PFSK-1 (cell line): ENCODE data around the gene CBY2.

Source experiments
- FOXP2 ChIP-seq: optimal IDR thresholded peaks from 2 replicates; pipeline ENCODE3; 2011; ENCODE audit warnings: borderline replicate concordance, control low read depth, inconsistent platforms; ENCODE audit not compliant: insufficient read depth; ENCODE audit errors: extremely low read length, extremely low read depth
- POLR2AphosphoS5 ChIP-seq: IDR thresholded peaks from 2 replicates; pipeline ENCODE4 v1.6.1; 2012; ENCODE audit warnings: low read depth, mild to moderate bottlenecking, control low read depth, low read length, moderate library complexity
- SIN3A ChIP-seq: IDR thresholded peaks from 2 replicates; pipeline ENCODE4 v1.6.1; 2012; ENCODE audit warnings: mild to moderate bottlenecking, low read length, moderate library complexity, borderline replicate concordance; ENCODE audit not compliant: insufficient read depth
- TAF1 ChIP-seq: IDR thresholded peaks from 2 replicates; pipeline ENCODE4 v1.6.1; 2012; ENCODE audit warnings: low read length, control low read depth, borderline replicate concordance; ENCODE audit not compliant: insufficient read depth
- TF ChIP-seq, protein P1 (sequence below), 2 experiments: IDR thresholded peaks; 2 replicates each; pipeline versions ENCODE4 v1.6.1 to v1.8.0; 2011 to 2012; ENCODE audit warnings: low read depth in 2 of 2, low read length in 2 of 2, control low read depth in 1 of 2, inconsistent platforms in 1 of 2, mild to moderate bottlenecking in 1 of 2, moderate library complexity in 1 of 2; ENCODE audit not compliant: insufficient read depth in 1 of 2

The CBY2 gene

DNA sequence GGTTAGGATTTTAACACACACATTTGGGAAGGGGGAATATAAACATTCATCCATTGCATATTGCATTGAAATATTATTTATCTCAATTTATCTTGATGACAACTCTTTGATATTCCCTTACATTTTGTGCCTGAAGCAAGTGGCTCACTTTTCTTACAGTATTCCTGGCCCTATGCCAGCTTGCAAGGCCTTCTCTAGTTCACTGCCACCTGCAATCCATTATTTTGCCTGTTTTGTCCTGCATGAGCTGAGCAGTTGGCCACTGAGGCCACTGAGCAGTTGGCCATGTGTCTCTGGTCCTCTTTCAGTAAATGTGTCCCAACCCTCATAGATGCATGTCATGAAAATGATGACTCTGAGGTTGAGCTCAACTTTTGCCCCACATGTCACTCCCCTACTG is 49.8 kb downstream of the CBY2 start:
- TF ChIP-seq, protein P1, sequence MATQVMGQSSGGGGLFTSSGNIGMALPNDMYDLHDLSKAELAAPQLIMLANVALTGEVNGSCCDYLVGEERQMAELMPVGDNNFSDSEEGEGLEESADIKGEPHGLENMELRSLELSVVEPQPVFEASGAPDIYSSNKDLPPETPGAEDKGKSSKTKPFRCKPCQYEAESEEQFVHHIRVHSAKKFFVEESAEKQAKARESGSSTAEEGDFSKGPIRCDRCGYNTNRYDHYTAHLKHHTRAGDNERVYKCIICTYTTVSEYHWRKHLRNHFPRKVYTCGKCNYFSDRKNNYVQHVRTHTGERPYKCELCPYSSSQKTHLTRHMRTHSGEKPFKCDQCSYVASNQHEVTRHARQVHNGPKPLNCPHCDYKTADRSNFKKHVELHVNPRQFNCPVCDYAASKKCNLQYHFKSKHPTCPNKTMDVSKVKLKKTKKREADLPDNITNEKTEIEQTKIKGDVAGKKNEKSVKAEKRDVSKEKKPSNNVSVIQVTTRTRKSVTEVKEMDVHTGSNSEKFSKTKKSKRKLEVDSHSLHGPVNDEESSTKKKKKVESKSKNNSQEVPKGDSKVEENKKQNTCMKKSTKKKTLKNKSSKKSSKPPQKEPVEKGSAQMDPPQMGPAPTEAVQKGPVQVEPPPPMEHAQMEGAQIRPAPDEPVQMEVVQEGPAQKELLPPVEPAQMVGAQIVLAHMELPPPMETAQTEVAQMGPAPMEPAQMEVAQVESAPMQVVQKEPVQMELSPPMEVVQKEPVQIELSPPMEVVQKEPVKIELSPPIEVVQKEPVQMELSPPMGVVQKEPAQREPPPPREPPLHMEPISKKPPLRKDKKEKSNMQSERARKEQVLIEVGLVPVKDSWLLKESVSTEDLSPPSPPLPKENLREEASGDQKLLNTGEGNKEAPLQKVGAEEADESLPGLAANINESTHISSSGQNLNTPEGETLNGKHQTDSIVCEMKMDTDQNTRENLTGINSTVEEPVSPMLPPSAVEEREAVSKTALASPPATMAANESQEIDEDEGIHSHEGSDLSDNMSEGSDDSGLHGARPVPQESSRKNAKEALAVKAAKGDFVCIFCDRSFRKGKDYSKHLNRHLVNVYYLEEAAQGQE (IDR thresholded peaks at IDR 0.05; ENCODE audit: insufficient read depth in 1 of 2, low read depth in 2 of 2, low read length in 2 of 2) = no peak
- TF ChIP-seq POLR2AphosphoS5 (no peak), TAF1 (no peak), FOXP2 (no peak), SIN3A (no peak)

DNA sequence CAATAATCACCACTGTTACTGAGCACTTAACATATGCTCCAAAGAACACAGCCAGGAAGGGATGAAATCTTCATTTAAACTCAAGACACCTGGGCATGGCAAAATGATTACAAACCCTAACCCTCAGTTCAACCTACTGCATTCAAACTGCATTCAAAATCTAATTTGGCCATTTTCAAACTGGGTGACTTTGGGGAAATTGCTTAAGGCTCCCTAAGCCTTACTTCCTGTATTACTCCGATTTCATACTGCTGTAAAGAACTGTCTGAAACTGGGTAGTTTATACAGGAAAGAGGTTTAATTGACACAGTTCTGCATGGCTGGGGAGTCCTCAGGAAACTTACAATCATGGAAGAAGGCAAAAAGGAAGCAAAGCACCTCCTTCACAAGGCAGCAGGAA is 50.4 kb downstream of the CBY2 start:
- TF ChIP-seq FOXP2 = no peak

DNA sequence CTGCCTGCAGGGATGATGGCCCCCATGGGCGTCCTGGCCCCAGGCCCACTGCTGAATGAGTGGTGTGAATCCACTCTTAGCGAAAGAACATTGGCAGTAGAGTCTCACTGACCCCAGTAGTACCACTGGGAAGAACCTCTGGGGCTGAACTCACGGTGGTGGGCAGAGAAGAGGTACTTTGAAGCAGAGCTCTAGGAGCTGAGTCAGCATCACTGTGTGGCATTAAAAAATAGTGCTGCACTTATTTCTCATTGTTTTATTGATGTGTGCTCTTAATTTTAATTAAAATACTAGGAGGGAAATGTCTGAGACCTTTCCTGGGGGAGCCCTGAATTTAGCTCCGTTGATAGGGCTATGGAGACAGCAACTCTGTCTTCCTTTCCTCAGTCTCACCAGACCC is 61.3 kb downstream of the CBY2 start:
- TF ChIP-seq, protein P1 (IDR thresholded peaks at IDR 0.05; ENCODE audit: insufficient read depth in 1 of 2, low read depth in 2 of 2, low read length in 2 of 2) = no peak
- TF ChIP-seq SIN3A = no peak
- TF ChIP-seq POLR2AphosphoS5 = no peak
- TF ChIP-seq FOXP2 = no peak
- no peak for TF ChIP-seq TAF1
